Endothelial cell of umbilical vein (primary cell): ENCODE measurements around the gene WNT9A. TPM values are rescaled to one million over a fixed set of nuclear protein-coding genes. Genes with fewer than 3 reads are reported as not detected.

Experiments
- BruUV-seq: library from RNA; stranded (reverse); fragments of 400-500 nt; replicated peaks from 2 replicates; lab custom pipeline; 2021; lab: Mats Ljungman, UMichigan
- CTCF ChIA-PET: fragments of 300-600, 350-600 bp; sonication (Branson Sonifier 250); formaldehyde crosslinking; loops from one replicate; lab custom pipeline; 2021; ENCODE audit warnings: antibody characterized with exemption, inconsistent platforms; lab: Charles Lee
- POLR2A ChIA-PET: fragments of 300-600, 350-600 bp; sonication (Branson Sonifier 250); formaldehyde crosslinking; loops from one replicate; lab custom pipeline; 2021; ENCODE audit warnings: antibody characterized with exemption, inconsistent platforms; lab: Charles Lee
- DNase-seq: peaks from one replicate; pipeline ENCODE4 v3.0.0-alpha.2; 2011; ENCODE audit warnings: low read depth, low spot score
- FAIRE-seq: peaks from 2 replicates; lab custom pipeline; 2011; peaks lifted over from hg19 to GRCh38; lab: Jason Lieb, UNC
- H2AFZ ChIP-seq: 2 replicates; pipeline ENCODE4 v1.6.0; 2012; ENCODE audit warnings: low read depth, low read length, control low read depth, inconsistent platforms
- H3K27ac ChIP-seq: 2 replicates; pipeline ENCODE4 v1.5.1; 2011; ENCODE audit warnings: low read depth, mild to moderate bottlenecking, control low read depth, low read length, moderate library complexity; ENCODE audit not compliant: insufficient read depth
- H3K27me3 ChIP-seq, 2 experiments: 2 replicates each; pipeline versions ENCODE4 v1.6.0 to v1.6.1; 2011; ENCODE audit warnings: low read length in 2 of 2, mixed read lengths in 1 of 2; ENCODE audit not compliant: control insufficient read depth in 2 of 2, insufficient read depth in 2 of 2
- H3K36me3 ChIP-seq, 2 experiments: 2 replicates in 1 of 2; 3 replicates in 1 of 2; pipeline ENCODE4 v1.5.1; 2011; ENCODE audit warnings: low read length in 2 of 2, mild to moderate bottlenecking in 1 of 2, moderate library complexity in 1 of 2; ENCODE audit not compliant: control insufficient read depth in 2 of 2, insufficient read depth in 2 of 2; ENCODE audit errors: extremely low read depth in 1 of 2
- H3K4me1 ChIP-seq: 3 replicates; pipeline ENCODE4 v1.5.1; 2011; ENCODE audit warnings: mild to moderate bottlenecking, low read length; ENCODE audit not compliant: control insufficient read depth, insufficient read depth; ENCODE audit errors: extremely low read depth
- H3K4me2 ChIP-seq: 2 replicates; pipeline ENCODE4 v1.6.1; 2011; ENCODE audit warnings: low read length, control low read depth, mixed read lengths; ENCODE audit not compliant: insufficient read depth
- H3K4me3 ChIP-seq, 3 experiments: fragments of 200-600 bp in 1 of 3; sonication (generic), shearing (Covaris generic) in 1 of 3; replicated peaks in 1 of 3; 2 replicates each; pipeline ENCODE4 v1.5.1; 2011 to 2016; ENCODE audit warnings: control low read depth in 3 of 3, low read length in 3 of 3, mild to moderate bottlenecking in 2 of 3, inconsistent platforms in 1 of 3, low read depth in 1 of 3, moderate library complexity in 1 of 3; ENCODE audit not compliant: insufficient read depth in 1 of 3
- H3K79me2 ChIP-seq: 2 replicates; pipeline ENCODE4 v1.6.0; 2012; ENCODE audit warnings: low read length, inconsistent platforms; ENCODE audit not compliant: control insufficient read depth, insufficient read depth
- H3K9ac ChIP-seq: replicated peaks from 2 replicates; pipeline ENCODE3; 2011; ENCODE audit warnings: low read length, control low read depth; ENCODE audit not compliant: insufficient read depth; ENCODE audit errors: extremely low read depth
- H3K9me1 ChIP-seq: replicated peaks from 3 replicates; pipeline ENCODE4 v1.6.0; 2011; ENCODE audit warnings: mild to moderate bottlenecking, low read length; ENCODE audit not compliant: control insufficient read depth, insufficient read depth; ENCODE audit errors: extremely low read depth
- H3K9me3 ChIP-seq: replicated peaks from 2 replicates; pipeline ENCODE4 v1.5.1; 2012; ENCODE audit warnings: low read length, inconsistent platforms; ENCODE audit not compliant: control insufficient read depth, insufficient read depth
- H4K20me1 ChIP-seq: replicated peaks from 2 replicates; pipeline ENCODE3; 2011; ENCODE audit warnings: mild to moderate bottlenecking, low read length; ENCODE audit not compliant: control insufficient read depth, insufficient read depth; ENCODE audit errors: extremely low read depth
- CTCF ChIP-seq, 2 donors: IDR thresholded peaks; 1 replicate in 1 of 2; 2 replicates in 1 of 2; pipeline ENCODE4 v1.5.1; 2011; ENCODE audit warnings: low read length in 2 of 2, mild to moderate bottlenecking in 2 of 2, moderate library complexity in 2 of 2, control low read depth in 1 of 2, inconsistent platforms in 1 of 2, low read depth in 1 of 2; ENCODE audit not compliant: insufficient read depth in 1 of 2; ENCODE audit errors: extremely low read depth in 1 of 2
- EZH2 ChIP-seq: IDR thresholded peaks from 2 replicates; pipeline ENCODE4 v1.6.1; 2012; ENCODE audit warnings: borderline replicate concordance, low read depth, mild to moderate bottlenecking, moderate library complexity, low read length, inconsistent platforms; ENCODE audit not compliant: severe bottlenecking
- FOS ChIP-seq: IDR thresholded peaks from 2 replicates; pipeline ENCODE4 v1.6.1; 2011; ENCODE audit warnings: mild to moderate bottlenecking, low read length, moderate library complexity, borderline replicate concordance; ENCODE audit not compliant: insufficient read depth
- GATA2 ChIP-seq: IDR thresholded peaks from 2 replicates; pipeline ENCODE4 v1.7.0; 2011; ENCODE audit warnings: low read depth, mild to moderate bottlenecking, moderate library complexity, mixed read lengths, low read length; ENCODE audit not compliant: insufficient read length, insufficient read depth
- JUN ChIP-seq: IDR thresholded peaks from 2 replicates; pipeline ENCODE4 v1.6.1; 2011; ENCODE audit warnings: borderline replicate concordance, low read depth; ENCODE audit not compliant: insufficient read length, insufficient read depth
- MAX ChIP-seq: IDR thresholded peaks from 2 replicates; pipeline ENCODE4 v1.6.1; 2011; ENCODE audit not compliant: insufficient read depth, insufficient read length
- MYC ChIP-seq: IDR thresholded peaks from one replicate; pipeline ENCODE4 v1.6.1; 2011; ENCODE audit warnings: mild to moderate bottlenecking, low read depth, low read length
- POLR2A ChIP-seq: IDR thresholded peaks from 2 replicates; pipeline ENCODE4 v1.6.1; 2012; ENCODE audit warnings: low read depth, mild to moderate bottlenecking, control low read depth, low read length
- POLR2AphosphoS5 ChIP-seq: IDR thresholded peaks from 2 replicates; pipeline ENCODE4 v1.6.1; 2012; ENCODE audit warnings: low read depth, mild to moderate bottlenecking, control low read depth, low read length, moderate library complexity; ENCODE audit not compliant: insufficient read depth
- dilution Hi-C: fragments of 300-500 bp; cut with MboI; formaldehyde crosslinking; loops from one replicate; pipeline ENCODE4 v1.15.0; 2019; ENCODE audit warnings: low sequenced_read_pairs; ENCODE audit not compliant: extremely low pct_ligation_motif_present
- intact Hi-C: fragments of 100-400 bp; cut with micrococcal nuclease; formaldehyde crosslinking; loops from one replicate; pipeline ENCODE4 v1.10.0; 2022
- polyA plus RNA-seq, 4 experiments: library from polyadenylated mRNA; depleted of rRNA in 3 of 4; stranded (reverse) in 3 of 4; unstranded in 1 of 4; fragments of >200 nt; gene quantifications; 2 replicates each; pipeline versions ENCODE4 v1.2.1 to v1.2.3, GENCODE V29; 2011 to 2012; ENCODE audit warnings: missing spikeins in 1 of 4
- total RNA-seq: library from RNA; stranded (reverse); gene quantifications from 2 replicates; pipeline ENCODE4 v1.2.3, GENCODE V29; 2021

The WNT9A gene
- total and polyA plus RNA-seq, 2 donors (not counting 3 experiments of a cell fraction or from before 2014, with no cell fraction given), result 5.4 to 6.2 TPM

GRCh38 chr1:227895828-227896685 is 51.7 kb downstream of the WNT9A start:
- BruUV-seq, result no TSS peak
- ChIA-PET CTCF (no interaction called here), POLR2A (no interaction called here)
- H3K9me3 ChIP-seq, result no peaks in the 10 kb centered on the region
- H3K27ac ChIP-seq, result no peak overlapping the region
- intact Hi-C loops, result no loop called here
- no peak for TF ChIP-seq POLR2AphosphoS5
- no peak for TF ChIP-seq EZH2
- no peak for TF ChIP-seq MYC
- no peak for TF ChIP-seq FOS
- TF ChIP-seq GATA2, result no peak
- no peak for TF ChIP-seq CTCF (IDR thresholded peaks at IDR 0.05; ENCODE audit: extremely low read depth in 1 of 2, insufficient read depth in 1 of 2, low read depth in 1 of 2, low read length in 2 of 2)
- no peak for TF ChIP-seq JUN
- TF ChIP-seq POLR2A, result no peak
- TF ChIP-seq MAX, result no peak
- H3K4me2 ChIP-seq, result no peak overlapping the region
- FAIRE-seq (no peak), DNase-seq (no peak)
- H3K4me1 ChIP-seq, result no peaks in the 10 kb centered on the region
- H3K36me3 ChIP-seq, result no peaks in the 10 kb centered on the region
- no peak overlapping the region for H3K4me3 ChIP-seq
- H3K79me2 ChIP-seq, result no peaks in the 10 kb centered on the region
- no peaks in the 10 kb centered on the region for H3K27me3 ChIP-seq
- dilution Hi-C loops, result no loop called here
- H2AFZ ChIP-seq, result no peak overlapping the region
- no peaks in the 10 kb centered on the region for H3K9me1 ChIP-seq
- H3K9ac ChIP-seq, result no peak overlapping the region
- no peaks in the 10 kb centered on the region for H4K20me1 ChIP-seq
